AG04450 (cell line): ENCODE measurements around the gene LHFPL2. TPM values are rescaled to one million over a fixed set of nuclear protein-coding genes. Genes with fewer than 3 reads are reported as not detected.
A peak's percentile ranks its signal among the peaks of the same experiment; 100 is the strongest.

ENCODE experiments used
- CTCF ChIA-PET: fragments of 300-600, 350-600 bp; formaldehyde crosslinking; extraction: SDS; loops from one replicate; lab custom pipeline; 2022; ENCODE audit warnings: antibody characterized with exemption, inconsistent platforms; lab: Charles Lee
- POLR2A ChIA-PET: fragments of 350-600 bp; formaldehyde crosslinking; extraction: SDS; loops from one replicate; lab custom pipeline; 2021; ENCODE audit warnings: antibody characterized with exemption, inconsistent platforms; lab: Yijun Ruan, JAX
- DNase-seq: peaks from one replicate; pipeline ENCODE4 v3.0.0-alpha.2; 2011; ENCODE audit warnings: low read depth, low spot score
- H3K27ac ChIP-seq: one replicate; pipeline ENCODE4 v1.5.1; 2012; ENCODE audit warnings: low read depth, low read length, control low read depth
- H3K27me3 ChIP-seq: one replicate; pipeline ENCODE4 v1.6.0; 2012; ENCODE audit warnings: low read length; ENCODE audit not compliant: control insufficient read depth, insufficient read depth
- H3K4me3 ChIP-seq: 2 replicates; pipeline ENCODE4 v1.5.1; 2011; ENCODE audit warnings: mild to moderate bottlenecking, low read depth, low read length, control low read depth
- H3K9me3 ChIP-seq: 2 replicates; pipeline ENCODE4 v1.5.1; 2012; ENCODE audit warnings: low read length; ENCODE audit not compliant: control insufficient read depth, insufficient read depth
- CTCF ChIP-seq: IDR thresholded peaks from 2 replicates; pipeline ENCODE4 v1.5.1; 2011; ENCODE audit warnings: low read depth, low read length, control low read depth, inconsistent platforms
- polyA plus RNA-seq: library from polyadenylated mRNA; depleted of rRNA; stranded (reverse); fragments of >200 nt; gene quantifications from 2 replicates; pipeline ENCODE4 v1.2.3, GENCODE V29; 2011

Gene LHFPL2
- polyA plus RNA-seq, 1 experiment, result 20.1 TPM

DNA sequence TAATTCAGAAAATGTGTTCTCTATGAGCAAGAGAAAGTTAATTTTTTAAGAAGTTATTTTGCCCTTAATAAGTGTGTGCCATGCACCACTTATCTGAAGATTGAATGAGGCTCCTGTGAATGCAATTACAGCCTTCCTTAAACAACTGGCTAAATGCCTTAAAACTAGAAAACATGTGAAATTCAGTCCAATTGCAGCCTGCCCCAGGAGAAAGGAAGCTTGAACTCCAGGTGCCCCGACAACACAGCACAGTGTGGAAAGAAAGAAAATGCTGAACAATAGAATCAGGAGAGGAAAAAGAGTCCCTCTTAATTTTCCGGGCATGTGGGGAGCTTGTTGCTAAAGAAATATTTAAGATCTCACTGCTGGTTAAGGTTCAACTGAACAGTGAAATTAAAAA, 8.8 kb downstream of the LHFPL2 start:
- ChIA-PET CTCF (interaction anchor here (0.8 to 1.3 kb wide), 2 partner anchors 12 to 319 kb away, joined by 4 to 7 read pairs; no protein-coding TSS in a partner anchor), POLR2A (interaction anchor here (3.2 kb wide), 1 partner anchor 8 kb away, joined by 11 read pairs; the partner anchor contains the start of gene LHFPL2)
- DNase-seq, result no peak
- no peak for TF ChIP-seq CTCF
- H3K27ac ChIP-seq, result no peak overlapping the region
- no peaks in the 10 kb centered on the region for H3K27me3 ChIP-seq
- H3K9me3 ChIP-seq, result no peaks in the 10 kb centered on the region
- no peak overlapping the region for H3K4me3 ChIP-seq

DNA sequence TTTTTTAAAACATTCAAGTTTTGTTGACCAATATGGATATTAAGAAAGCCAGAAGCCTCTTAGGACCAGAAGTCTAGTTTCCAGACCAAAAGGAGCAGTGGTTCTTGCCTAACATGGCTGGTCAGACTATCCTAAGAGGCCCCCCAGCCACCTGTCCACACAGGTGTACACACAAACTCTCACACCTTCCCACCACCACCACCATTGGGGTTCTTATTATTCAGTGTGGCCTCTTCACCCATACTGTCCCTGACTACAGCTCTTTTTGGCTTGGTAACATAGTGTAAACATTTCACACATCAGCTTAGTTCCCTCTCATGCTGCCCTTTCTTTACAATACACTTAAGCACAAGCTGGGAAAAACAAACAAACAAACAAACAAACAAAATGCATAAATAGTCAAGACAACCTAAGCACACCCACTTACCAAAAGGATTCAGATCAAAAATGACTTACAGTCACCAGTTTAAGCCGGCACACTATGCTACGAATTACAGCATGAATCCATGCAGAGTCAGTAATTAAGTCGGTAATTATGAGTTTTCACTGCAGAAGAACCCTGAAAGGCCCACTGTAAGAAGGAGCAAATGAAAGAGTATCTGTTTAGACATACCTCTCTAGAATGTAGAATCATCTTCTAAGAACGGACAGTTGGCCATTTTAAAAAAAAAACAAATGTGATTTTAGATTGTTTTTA, 9.5 kb downstream of the LHFPL2 start:
- Histone ChIP-seq H3K4me3 (no peak overlapping the region), H3K9me3 (no peaks in the 10 kb centered on the region)

DNA sequence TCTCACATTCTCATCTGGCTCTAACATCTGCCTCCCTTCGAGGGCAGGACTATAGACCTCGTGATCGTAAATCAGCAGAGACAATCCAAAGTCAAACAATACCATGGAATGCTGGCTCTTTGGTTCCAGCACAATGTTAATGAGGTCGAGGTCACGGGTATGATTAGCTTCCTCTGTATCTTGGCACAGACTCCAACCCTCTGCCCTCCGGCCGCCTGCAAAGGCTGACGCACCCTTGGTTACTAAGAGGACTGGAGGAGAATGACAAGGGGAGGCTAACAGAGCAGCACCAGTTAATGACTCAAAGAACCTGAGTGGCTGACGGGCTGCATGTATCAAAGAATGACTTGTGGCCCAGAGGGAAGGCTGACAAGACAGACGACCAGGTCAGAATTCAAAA, 10.1 kb downstream of the LHFPL2 start:
- TF ChIP-seq CTCF, result no peak
- CTCF ChIA-PET, result interaction anchor here (2.4 kb wide), 1 partner anchor 171 kb away, joined by 9 read pairs; no protein-coding TSS in a partner anchor
- no peak overlapping the region for H3K4me3 ChIP-seq

More for the DNA sequence above, 9.5 kb downstream of the LHFPL2 start:
- POLR2A ChIA-PET, result interaction anchor here (0.6 to 3.2 kb wide), 2 partner anchors 9 to 208 kb away, joined by 3 to 11 read pairs; partner anchors contain the start of gene LHFPL2
- no peak for DNase-seq
- Histone ChIP-seq H3K27me3 (no peaks in the 10 kb centered on the region), H3K27ac (peak overlapping the region; percentile 63)
- TF ChIP-seq CTCF, result no peak
- CTCF ChIA-PET, result interaction anchor here (1.3 kb wide), 1 partner anchor 11 kb away, joined by 7 read pairs; no protein-coding TSS in a partner anchor

GRCh38 chr5:78637468-78637867, 11.1 kb downstream of the LHFPL2 start:
- no peaks in the 10 kb centered on the region; the same call in 1 of the 2 replicates for H3K9me3 ChIP-seq
- TF ChIP-seq CTCF, result no peak
- no peak overlapping the region for H3K4me3 ChIP-seq
- H3K27ac ChIP-seq, result no peak overlapping the region
- H3K27me3 ChIP-seq, result no peaks in the 10 kb centered on the region
- ChIA-PET CTCF (interaction anchor here (2.4 kb wide), 1 partner anchor 170 kb away, joined by 9 read pairs; no protein-coding TSS in a partner anchor), POLR2A (interaction anchor here (0.6 to 3.2 kb wide), 4 partner anchors 10 to 120 kb away, joined by 3 to 11 read pairs (median 4); partner anchors contain the start of gene LHFPL2)
- DNase-seq, result no peak

More for the DNA sequence above, 10.1 kb downstream of the LHFPL2 start:
- POLR2A ChIA-PET, result interaction anchor here (0.6 to 3.2 kb wide), 5 partner anchors 9 to 208 kb away, joined by 3 to 11 read pairs (median 3); partner anchors contain the start of gene LHFPL2
- H3K27me3 ChIP-seq, result no peaks in the 10 kb centered on the region
- no peaks in the 10 kb centered on the region for H3K9me3 ChIP-seq
- peak overlapping the region; percentile 63 for H3K27ac ChIP-seq
- DNase-seq, result peak; percentile 68

- POLR2A ChIA-PET, result interaction anchor here (3.2 kb wide), 1 partner anchor 11 kb away, joined by 11 read pairs; the partner anchor contains the start of gene LHFPL2
- no peak for TF ChIP-seq CTCF
- DNase-seq, result no peak
- Histone ChIP-seq H3K9me3 (no peaks in the 10 kb centered on the region; the same call in 1 of the 2 replicates), H3K4me3 (no peak overlapping the region), H3K27me3 (no peaks in the 10 kb centered on the region), H3K27ac (no peak overlapping the region)
- CTCF ChIA-PET, result interaction anchor here (0.7 to 2.4 kb wide), 2 partner anchors 126 to 169 kb away, joined by 3 to 9 read pairs; no protein-coding TSS in a partner anchor
Measured at GRCh38 chr5:78636682-78637081, 11.9 kb downstream of the LHFPL2 start.
